GM12891 (cell line): Measurements from ENCODE around the gene NEURL2.

Source experiments
- PAX5 ChIP-seq: IDR thresholded peaks from 2 replicates; pipeline ENCODE4 v1.6.1; 2011; ENCODE audit warnings: low read length, moderate library complexity, mild to moderate bottlenecking; ENCODE audit not compliant: insufficient read depth, severe bottlenecking
- POLR2A ChIP-seq: IDR thresholded peaks from 2 replicates; pipeline ENCODE4 v1.6.1; 2011; ENCODE audit warnings: low read depth, low read length, control low read depth
- POLR2AphosphoS5 ChIP-seq: IDR thresholded peaks from 2 replicates; pipeline ENCODE4 v1.6.1; 2011; ENCODE audit warnings: low read depth, low read length, control low read depth
- SPI1 ChIP-seq: IDR thresholded peaks from 2 replicates; pipeline ENCODE4 v1.6.1; 2011; ENCODE audit warnings: low read depth, low read length, control low read depth
- TAF1 ChIP-seq: IDR thresholded peaks from 2 replicates; pipeline ENCODE4 v1.6.1; 2011; ENCODE audit warnings: low read depth, low read length, control low read depth

- TF ChIP-seq POLR2A (no peak), POLR2AphosphoS5 (no peak), TAF1 (no peak), SPI1 (no peak), PAX5 (no peak)
Measured at GRCh38 chr20:45907219-45907948, 16.4 kb upstream of the NEURL2 start.
